SK-MEL-5 (cell line): ENCODE measurements around the gene KMT2D. TPM values are rescaled to one million over a fixed set of nuclear protein-coding genes. Genes with fewer than 3 reads are reported as not detected.

Experiments used
- DNase-seq: peaks from one replicate; pipeline ENCODE4 v3.0.0-alpha.2; 2016; ENCODE audit warnings: low read depth, low spot score
- in situ Hi-C: cut with HindIII; loops from 2 replicates; pipeline ENCODE4 v1.10.0; 2016; ENCODE audit warnings: low sequenced_read_pairs, high pct_unique_total_duplicates, low pct_unique_long_range_greater_than_20kb
- polyA plus RNA-seq, 2 experiments: library from polyadenylated mRNA; depleted of rRNA; stranded (reverse); fragments of >200 nt; gene quantifications; 2 replicates each; pipeline ENCODE4 v1.2.3, GENCODE V29; 2015
- total RNA-seq: library from RNA; depleted of rRNA; stranded (reverse); fragments of >200 nt; shearing (Covaris generic); gene quantifications from 2 replicates; pipeline ENCODE4 v1.2.3, GENCODE V29; 2014; rRNA removed

Gene KMT2D, protein sequence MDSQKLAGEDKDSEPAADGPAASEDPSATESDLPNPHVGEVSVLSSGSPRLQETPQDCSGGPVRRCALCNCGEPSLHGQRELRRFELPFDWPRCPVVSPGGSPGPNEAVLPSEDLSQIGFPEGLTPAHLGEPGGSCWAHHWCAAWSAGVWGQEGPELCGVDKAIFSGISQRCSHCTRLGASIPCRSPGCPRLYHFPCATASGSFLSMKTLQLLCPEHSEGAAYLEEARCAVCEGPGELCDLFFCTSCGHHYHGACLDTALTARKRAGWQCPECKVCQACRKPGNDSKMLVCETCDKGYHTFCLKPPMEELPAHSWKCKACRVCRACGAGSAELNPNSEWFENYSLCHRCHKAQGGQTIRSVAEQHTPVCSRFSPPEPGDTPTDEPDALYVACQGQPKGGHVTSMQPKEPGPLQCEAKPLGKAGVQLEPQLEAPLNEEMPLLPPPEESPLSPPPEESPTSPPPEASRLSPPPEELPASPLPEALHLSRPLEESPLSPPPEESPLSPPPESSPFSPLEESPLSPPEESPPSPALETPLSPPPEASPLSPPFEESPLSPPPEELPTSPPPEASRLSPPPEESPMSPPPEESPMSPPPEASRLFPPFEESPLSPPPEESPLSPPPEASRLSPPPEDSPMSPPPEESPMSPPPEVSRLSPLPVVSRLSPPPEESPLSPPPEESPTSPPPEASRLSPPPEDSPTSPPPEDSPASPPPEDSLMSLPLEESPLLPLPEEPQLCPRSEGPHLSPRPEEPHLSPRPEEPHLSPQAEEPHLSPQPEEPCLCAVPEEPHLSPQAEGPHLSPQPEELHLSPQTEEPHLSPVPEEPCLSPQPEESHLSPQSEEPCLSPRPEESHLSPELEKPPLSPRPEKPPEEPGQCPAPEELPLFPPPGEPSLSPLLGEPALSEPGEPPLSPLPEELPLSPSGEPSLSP (N-terminal part only)
- 14.5 and 16.1 TPM in 2 replicates for total RNA-seq
- 41.5 and 54.0 TPM in 2 replicates for polyA plus RNA-seq (2015; cell fraction: cytosol; rRNA removed)
- 55.7 and 79.5 TPM in 2 replicates for polyA plus RNA-seq (2015; cell fraction: nucleus; rRNA removed)

DNA sequence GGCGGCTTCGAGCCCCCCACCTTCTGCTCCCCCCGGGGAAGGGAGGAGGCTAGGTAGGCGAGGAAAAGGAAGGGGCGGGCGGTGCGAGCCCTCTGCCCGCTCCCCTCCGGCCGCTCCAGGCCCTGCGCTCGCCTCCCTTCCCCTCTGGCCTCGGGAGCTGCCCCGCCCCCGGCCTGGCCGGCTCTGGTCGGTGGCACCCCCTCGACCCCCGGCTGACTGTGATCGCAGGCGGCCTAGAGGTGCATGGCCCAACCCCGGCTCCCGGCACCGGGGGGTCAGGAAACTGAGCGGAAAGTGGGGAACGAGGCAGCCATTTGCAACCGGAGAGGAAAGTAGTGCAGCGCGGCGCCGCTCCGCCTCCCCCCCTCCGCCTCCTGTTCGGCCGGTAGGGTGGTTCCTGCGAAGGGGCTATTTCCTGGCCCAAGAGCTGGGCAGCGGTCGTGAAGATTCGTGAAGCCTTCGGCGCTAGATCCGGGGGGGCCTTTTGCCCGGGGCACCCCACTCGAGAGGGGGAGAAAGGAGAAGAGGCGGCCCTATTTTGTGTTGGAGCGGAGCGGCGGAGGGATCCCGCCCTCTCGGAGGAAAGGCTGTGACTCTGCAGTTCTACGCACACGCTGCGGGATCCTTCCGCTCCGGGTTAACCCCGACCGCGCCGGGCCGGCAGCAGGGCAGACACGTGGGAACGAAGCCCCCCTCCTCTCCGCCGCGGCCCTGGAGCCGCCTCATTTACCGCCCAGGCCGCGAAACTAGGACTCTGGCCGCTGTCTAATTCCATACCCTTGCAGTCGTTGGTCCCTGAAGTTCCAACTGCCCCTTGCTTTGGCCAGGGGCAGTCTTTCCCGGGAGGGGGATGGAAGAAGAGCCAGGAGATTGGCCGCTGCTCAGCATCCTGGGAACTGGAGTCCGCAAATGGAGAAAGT is at the start of gene KMT2D:
TSS of gene KMT2D (minus strand) at position 558 of the 920 bp plus-strand sequence. CDS start 5,470 bp downstream, outside the sequence.
- DNase-seq = peak; percentile 92
- in situ Hi-C loops = no loop called here

DNA sequence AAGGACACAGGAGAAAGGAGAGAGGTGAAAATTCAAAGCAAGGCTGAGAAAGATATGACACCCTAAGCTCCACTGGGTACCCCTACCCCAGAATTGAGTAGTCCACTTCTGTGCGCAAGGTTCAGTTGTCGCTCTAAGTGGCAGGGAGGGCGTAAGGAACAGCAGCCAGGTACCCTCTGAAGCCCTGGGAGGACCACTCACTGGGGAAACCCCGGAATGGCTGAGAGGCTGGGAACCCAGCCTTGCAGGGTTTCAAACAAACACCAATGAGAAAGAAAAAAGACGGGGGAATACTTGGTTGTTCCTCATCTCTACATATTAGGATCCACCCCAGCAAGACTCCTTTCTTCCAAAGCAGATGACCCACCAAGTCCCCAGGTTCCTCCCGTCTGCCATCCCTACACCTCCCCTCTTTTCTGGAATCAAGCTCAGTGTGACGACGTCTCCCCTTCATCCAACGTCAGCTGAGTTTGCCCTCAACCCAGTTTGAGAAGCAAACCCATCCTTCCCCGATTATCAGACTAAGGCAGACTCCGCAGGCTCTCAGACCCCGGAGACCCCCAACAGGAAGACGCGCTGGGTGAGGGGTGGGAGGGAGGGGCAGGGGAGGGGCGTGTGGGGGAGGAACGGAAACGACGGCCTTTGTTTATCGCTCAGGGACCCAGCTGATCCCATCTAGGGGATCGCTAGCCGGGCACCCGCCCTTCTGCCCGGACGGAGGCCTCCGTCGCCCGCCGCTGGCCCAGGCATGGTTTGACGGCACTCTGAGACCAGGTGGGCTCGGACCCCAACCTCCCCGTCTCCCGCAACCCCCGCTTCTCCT is 49.3 kb upstream of the KMT2D start:
- in situ Hi-C loops = no loop called here
- DNase-seq = no peak

- in situ Hi-C loops = no loop called here
- peak; percentile 46 for DNase-seq
These were observed 48.4 kb upstream of the KMT2D start for GRCh38 chr12:49108958-49109404.

DNA sequence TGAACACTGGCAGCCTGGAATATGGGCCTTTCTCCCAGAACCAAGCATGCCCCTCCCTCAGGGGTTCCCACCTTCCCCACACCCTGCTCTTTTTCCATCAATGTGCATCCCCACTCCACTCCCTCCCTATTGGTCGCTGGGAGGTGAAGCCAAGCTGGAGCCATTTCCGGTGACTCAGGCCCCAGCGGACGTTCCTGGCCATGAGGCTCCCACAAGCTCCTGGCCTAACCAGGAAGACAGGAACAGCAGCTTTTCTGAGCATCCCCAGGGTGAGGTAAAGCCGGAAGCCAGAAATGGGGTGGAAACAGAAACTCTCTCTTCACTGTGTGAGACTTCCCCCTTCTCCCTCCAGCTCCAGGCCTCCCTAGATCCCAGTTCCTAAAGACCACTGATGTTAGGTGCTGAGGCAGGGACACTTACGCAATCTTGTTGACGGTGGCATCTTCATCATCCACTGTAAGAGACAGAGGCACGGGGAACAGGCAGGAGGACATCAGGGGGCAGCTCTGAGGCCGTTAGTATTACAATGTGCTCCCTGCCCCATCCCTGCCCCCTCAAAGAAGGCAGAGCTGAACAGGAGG is 45.0 kb upstream of the KMT2D start:
- in situ Hi-C loops = no loop called here
- DNase-seq = no peak

- in situ Hi-C loops = no loop called here
- DNase-seq = no peak
These were observed 44.2 kb upstream of the KMT2D start for GRCh38 chr12:49104822-49105221.

- DNase-seq = no peak
- in situ Hi-C loops = no loop called here
These were observed 39.8 kb upstream of the KMT2D start for GRCh38 chr12:49100380-49100779.

- in situ Hi-C loops = no loop called here
- no peak for DNase-seq
These were observed 38.1 kb upstream of the KMT2D start for GRCh38 chr12:49098703-49099102.

DNA sequence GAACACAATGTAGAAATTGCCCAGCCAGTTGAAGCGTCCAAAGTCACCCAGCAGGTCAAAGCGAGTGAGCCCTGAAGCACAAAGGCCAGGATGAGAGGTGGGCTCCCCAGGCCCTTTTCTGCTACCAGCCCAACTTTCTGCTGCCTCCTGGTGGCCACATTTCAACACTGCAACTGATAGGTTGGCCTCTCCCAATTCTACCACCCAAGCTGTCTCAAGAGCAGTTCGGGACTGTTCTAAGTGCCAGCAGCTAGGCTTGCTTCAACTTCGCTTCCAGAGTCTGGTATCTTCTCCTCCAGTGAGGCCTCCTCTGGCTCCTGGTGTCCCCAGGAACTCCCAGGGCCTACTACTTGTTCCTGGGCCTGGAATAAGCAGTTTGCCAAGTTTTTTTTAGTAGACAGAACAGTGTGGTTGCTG is 37.4 kb upstream of the KMT2D start:
- in situ Hi-C loops = no loop called here
- DNase-seq = peak; percentile 79

GRCh38 chr12:49097381-49097780 is 36.8 kb upstream of the KMT2D start:
- DNase-seq = no peak
- in situ Hi-C loops = no loop called here

DNA sequence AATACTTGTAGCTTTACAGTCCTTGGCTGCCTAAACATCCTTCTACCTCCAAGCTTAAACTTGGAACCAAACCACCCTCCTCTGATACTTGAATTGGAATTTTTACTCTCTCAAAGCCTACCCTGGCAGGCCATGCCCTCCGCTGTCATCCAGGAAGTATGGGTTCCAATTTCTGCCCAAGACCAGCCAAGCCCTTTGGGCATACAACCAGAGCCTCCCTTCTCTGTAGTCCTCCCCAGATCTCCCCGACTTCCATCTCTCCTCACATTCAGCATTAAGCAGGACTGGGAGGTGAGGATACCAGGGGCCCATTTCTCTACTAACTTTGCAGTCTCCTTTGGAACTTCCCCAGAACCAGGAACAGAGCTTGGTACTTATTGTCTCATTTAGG is 34.4 kb upstream of the KMT2D start:
- in situ Hi-C loops = no loop called here
- no peak for DNase-seq

DNA sequence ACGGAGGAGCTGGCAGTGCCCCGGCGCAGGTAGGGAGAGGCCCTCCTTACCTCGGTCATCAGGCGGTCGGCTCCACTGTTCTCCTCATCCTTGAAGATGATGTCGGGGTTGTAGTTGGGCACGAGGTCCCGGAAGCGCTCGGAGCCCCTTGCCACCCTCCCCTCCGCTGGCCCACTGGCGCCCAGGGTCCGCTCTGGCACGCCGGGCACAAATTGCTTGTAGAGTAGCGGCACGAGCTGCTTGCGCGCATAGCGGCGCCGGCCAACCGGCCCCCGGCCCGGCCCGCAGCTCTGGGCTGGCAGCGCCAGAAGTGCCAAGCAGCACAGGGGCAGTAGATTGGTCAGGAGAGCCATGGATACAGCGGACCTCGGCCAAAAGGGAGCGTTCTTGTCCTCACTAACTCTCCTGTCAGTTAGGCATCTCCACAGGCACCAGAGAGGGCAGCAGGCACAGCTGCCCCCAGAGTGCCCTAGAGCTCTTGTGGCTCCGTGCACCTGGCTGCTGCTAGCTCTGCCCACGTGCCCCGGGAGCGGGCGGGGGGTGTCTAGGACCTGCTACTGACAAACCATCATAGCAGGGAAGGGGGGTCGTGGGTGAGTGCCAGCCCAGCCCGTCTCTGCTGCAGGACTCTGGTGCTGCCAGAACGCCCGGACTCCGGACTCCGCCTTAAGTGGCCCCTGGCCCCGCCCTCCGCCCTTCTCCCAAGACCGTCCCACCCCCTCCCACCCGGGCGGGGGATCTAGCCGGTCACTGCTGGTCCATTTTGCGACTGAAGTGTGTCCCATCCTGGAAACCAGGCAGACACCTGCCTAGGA is 33.8 kb upstream of the KMT2D start, which contains the start of gene DHH:
TSS of gene DHH (minus strand) at position 642 of the 815 bp plus-strand sequence. CDS start at position 353, 289 bp downstream.
- in situ Hi-C loops = no loop called here
- DNase-seq = no peak

DNA sequence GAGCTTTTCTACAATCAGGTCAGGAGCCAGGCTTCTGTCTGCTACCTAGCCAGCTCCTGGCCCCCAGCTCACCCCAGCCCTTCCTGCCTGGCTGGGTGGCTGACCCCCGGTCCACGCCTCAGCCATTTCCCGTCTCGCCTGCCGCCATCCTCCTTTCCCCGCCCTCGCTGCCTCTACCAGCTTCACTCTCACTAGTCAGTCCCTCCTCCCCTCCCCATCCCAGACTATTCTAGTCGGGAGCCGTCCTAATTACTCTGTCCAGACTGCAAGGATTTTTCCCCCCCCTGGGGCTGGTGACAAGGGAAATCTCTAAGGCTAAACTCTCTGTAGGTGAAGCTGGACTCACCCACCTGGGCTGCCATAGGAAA is 33.2 kb upstream of the KMT2D start:
- DNase-seq = no peak
- in situ Hi-C loops = no loop called here

DNA sequence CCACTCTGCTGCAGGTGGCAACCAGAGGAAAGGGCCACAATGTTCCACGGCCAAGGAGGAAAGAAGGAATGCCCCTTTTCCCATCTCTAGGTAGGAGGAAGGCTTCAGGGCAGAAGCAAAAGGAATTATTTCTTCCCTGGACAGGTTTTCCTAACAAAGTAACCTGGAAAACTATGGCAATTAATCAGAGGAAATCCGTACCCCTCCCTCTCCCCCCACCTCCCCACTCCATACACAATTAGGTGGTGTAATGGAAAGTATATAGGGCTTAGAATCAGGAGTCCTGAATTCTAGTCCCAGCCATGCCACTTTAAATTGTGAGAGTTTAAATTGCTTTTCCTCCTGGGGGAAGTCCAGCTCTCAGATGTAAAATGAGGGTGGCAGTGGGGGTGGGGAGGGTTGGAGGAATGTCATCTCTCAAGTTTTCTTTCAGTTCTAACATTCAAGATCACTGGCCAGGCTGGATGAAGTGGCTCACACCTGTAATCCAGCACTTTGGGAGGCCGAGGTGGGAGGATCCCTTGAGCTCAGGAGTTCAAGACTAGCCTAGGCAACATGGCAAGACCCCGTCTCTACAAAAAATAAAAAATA is 32.3 kb upstream of the KMT2D start:
- no peak for DNase-seq
- in situ Hi-C loops = no loop called here

GRCh38 chr12:49092086-49092815 is 31.7 kb upstream of the KMT2D start:
- in situ Hi-C loops = no loop called here
- DNase-seq = peak; percentile 87

DNA sequence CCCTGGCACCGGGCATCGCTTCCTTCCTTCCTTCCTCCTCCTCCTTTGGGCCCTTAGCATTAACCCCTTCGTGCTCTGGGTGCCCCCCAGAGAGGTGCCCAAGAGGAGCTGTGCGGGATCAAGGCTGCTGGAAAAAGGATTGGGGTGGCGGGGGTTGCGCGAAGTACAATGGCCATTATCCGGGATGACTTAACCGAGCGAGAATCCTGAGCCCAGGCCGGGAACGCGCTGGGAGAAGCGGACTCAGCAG is 31.2 kb upstream of the KMT2D start:
- DNase-seq = no peak
- in situ Hi-C loops = no loop called here
